ENCODE results near the gene PTPN21. TPM values are rescaled to one million over a fixed set of nuclear protein-coding genes. Genes with fewer than 3 reads are reported as not detected.

PTPN21 gene
- total and polyA plus RNA-seq, 2 donors (not counting 3 experiments of a cell fraction or from before 2014, with no cell fraction given): 9.2 to 16.1 TPM

GRCh38 chr14:88576222-88576621, 21.4 kb upstream of the PTPN21 start:
- CTCF ChIA-PET: no interaction called here
- intact Hi-C loops (cut with micrococcal nuclease) (no loop called here), dilution Hi-C loops (cut with MboI; ENCODE audit: extremely low pct_ligation_motif_present, low sequenced_read_pairs) (no loop called here)
- Histone ChIP-seq H3K9ac (replicated peaks; ENCODE audit: extremely low read depth, insufficient read depth, low read length) (no peak overlapping the region), H2AFZ (ENCODE audit: low read depth, low read length) (no peak overlapping the region), H3K4me2 (ENCODE audit: insufficient read depth, low read length) (no peak overlapping the region), H3K36me3 (ENCODE audit: control insufficient read depth in 2 of 2, extremely low read depth in 1 of 2, insufficient read depth in 2 of 2, low read length in 2 of 2) (peaks cover 17 to 30% of the 10 kb centered on the region in 2 experiments), H3K4me3 (replicated peaks in 1 of 3; ENCODE audit: insufficient read depth in 1 of 3, low read depth in 1 of 3, low read length in 3 of 3) (no peak overlapping the region), H4K20me1 (replicated peaks; ENCODE audit: control insufficient read depth, extremely low read depth, insufficient read depth, low read length) (no peaks in the 10 kb centered on the region), H3K9me1 (replicated peaks; ENCODE audit: control insufficient read depth, extremely low read depth, insufficient read depth, low read length) (no peaks in the 10 kb centered on the region), H3K27ac (ENCODE audit: insufficient read depth, low read depth, low read length) (no peak overlapping the region), H3K4me1 (ENCODE audit: control insufficient read depth, extremely low read depth, insufficient read depth, low read length) (no peaks in the 10 kb centered on the region), H3K27me3 (ENCODE audit: control insufficient read depth in 2 of 2, insufficient read depth in 2 of 2, low read length in 2 of 2) (no peaks in the 10 kb centered on the region), H3K9me3 (replicated peaks; ENCODE audit: control insufficient read depth, insufficient read depth, low read length) (no peaks in the 10 kb centered on the region), H3K79me2 (ENCODE audit: control insufficient read depth, insufficient read depth, low read length) (no peaks in the 10 kb centered on the region)
- DNase-seq (ENCODE audit: low read depth, low spot score): no peak
- TF ChIP-seq MAX (IDR thresholded peaks at IDR 0.05; ENCODE audit: insufficient read depth, insufficient read length) (no peak), CTCF (IDR thresholded peaks at IDR 0.05; ENCODE audit: extremely low read depth in 1 of 2, insufficient read depth in 1 of 2, low read depth in 1 of 2, low read length in 2 of 2) (no peak), GATA2 (IDR thresholded peaks at IDR 0.05; ENCODE audit: insufficient read depth, insufficient read length, low read depth, low read length) (no peak), POLR2AphosphoS5 (IDR thresholded peaks at IDR 0.05; ENCODE audit: insufficient read depth, low read depth, low read length) (no peak), EZH2 (IDR thresholded peaks at IDR 0.05; ENCODE audit: borderline replicate concordance, low read depth, low read length, severe bottlenecking) (no peak)
- FAIRE-seq: no peak
- POLR2A ChIA-PET: no interaction called here
- BruUV-seq (replicated peaks): no TSS peak

GRCh38 chr14:88572117-88572516, 17.3 kb upstream of the PTPN21 start:
- Histone ChIP-seq H3K36me3 (ENCODE audit: control insufficient read depth in 2 of 2, extremely low read depth in 1 of 2, insufficient read depth in 2 of 2, low read length in 2 of 2) (peaks cover 24 to 25% of the 10 kb centered on the region in 2 experiments), H3K79me2 (ENCODE audit: control insufficient read depth, insufficient read depth, low read length) (no peaks in the 10 kb centered on the region), H3K9me3 (replicated peaks; ENCODE audit: control insufficient read depth, insufficient read depth, low read length) (no peaks in the 10 kb centered on the region), H2AFZ (ENCODE audit: low read depth, low read length) (no peak overlapping the region), H3K4me2 (ENCODE audit: insufficient read depth, low read length) (no peak overlapping the region), H3K9ac (replicated peaks; ENCODE audit: extremely low read depth, insufficient read depth, low read length) (no peak overlapping the region), H4K20me1 (replicated peaks; ENCODE audit: control insufficient read depth, extremely low read depth, insufficient read depth, low read length) (no peaks in the 10 kb centered on the region), H3K27me3 (ENCODE audit: control insufficient read depth in 2 of 2, insufficient read depth in 2 of 2, low read length in 2 of 2) (no peaks in the 10 kb centered on the region), H3K4me3 (replicated peaks in 1 of 3; ENCODE audit: insufficient read depth in 1 of 3, low read depth in 1 of 3, low read length in 3 of 3) (no peak overlapping the region), H3K4me1 (ENCODE audit: control insufficient read depth, extremely low read depth, insufficient read depth, low read length) (no peaks in the 10 kb centered on the region), H3K9me1 (replicated peaks; ENCODE audit: control insufficient read depth, extremely low read depth, insufficient read depth, low read length) (no peaks in the 10 kb centered on the region), H3K27ac (ENCODE audit: insufficient read depth, low read depth, low read length) (no peak overlapping the region)
- dilution Hi-C loops (cut with MboI; ENCODE audit: extremely low pct_ligation_motif_present, low sequenced_read_pairs) (no loop called here), intact Hi-C loops (cut with micrococcal nuclease) (no loop called here)
- POLR2A ChIA-PET: no interaction called here
- CTCF ChIA-PET: interaction anchor here (0.9 kb wide), 1 partner anchor 97 kb away, joined by 3 read pairs; no protein-coding TSS in a partner anchor
- TF ChIP-seq MYC (IDR thresholded peaks at IDR 0.05; ENCODE audit: low read depth, low read length) (no peak), FOS (IDR thresholded peaks at IDR 0.05; ENCODE audit: borderline replicate concordance, insufficient read depth, low read length) (no peak), CTCF (IDR thresholded peaks at IDR 0.05; ENCODE audit: extremely low read depth in 1 of 2, insufficient read depth in 1 of 2, low read depth in 1 of 2, low read length in 2 of 2) (no peak), JUN (IDR thresholded peaks at IDR 0.05; ENCODE audit: borderline replicate concordance, insufficient read depth, insufficient read length, low read depth) (no peak), POLR2A (IDR thresholded peaks at IDR 0.05; ENCODE audit: low read depth, low read length) (no peak), GATA2 (IDR thresholded peaks at IDR 0.05; ENCODE audit: insufficient read depth, insufficient read length, low read depth, low read length) (no peak), EZH2 (IDR thresholded peaks at IDR 0.05; ENCODE audit: borderline replicate concordance, low read depth, low read length, severe bottlenecking) (no peak), MAX (IDR thresholded peaks at IDR 0.05; ENCODE audit: insufficient read depth, insufficient read length) (no peak), POLR2AphosphoS5 (IDR thresholded peaks at IDR 0.05; ENCODE audit: insufficient read depth, low read depth, low read length) (no peak)
- DNase-seq (ENCODE audit: low read depth, low spot score) (no peak), FAIRE-seq (no peak)
- BruUV-seq (replicated peaks): no TSS peak

Measured in endothelial cell of umbilical vein (primary cell).